OCI-LY7 (cell line): ENCODE measurements around the gene TMEM221. TPM values are rescaled to one million over a fixed set of nuclear protein-coding genes. Genes with fewer than 3 reads are reported as not detected.
A peak's percentile ranks its signal among the peaks of the same experiment; 100 is the strongest.

Experiments
- BruUV-seq: library from RNA; stranded (reverse); fragments of 400-500 nt; replicated peaks from 2 replicates; lab custom pipeline; 2021; lab: Mats Ljungman, UMichigan
- CTCF ChIA-PET: fragments of 300-600 bp; sonication (Branson Sonifier 250); formaldehyde crosslinking; loops from one replicate; lab custom pipeline; 2022; ENCODE audit warnings: antibody characterized with exemption; ENCODE audit not compliant: unreplicated experiment; lab: Charles Lee
- POLR2A ChIA-PET: fragments of 300-600 bp; sonication (Branson Sonifier 250); formaldehyde crosslinking; loops from one replicate; lab custom pipeline; 2022; ENCODE audit warnings: antibody characterized with exemption; lab: Charles Lee
- DNase-seq: peaks from one replicate; pipeline ENCODE4 v3.0.0-alpha.2; 2015; ENCODE audit warnings: low spot score
- H2AFZ ChIP-seq: fragments of 200-600 bp; sonication (generic), shearing (Covaris generic); 2 replicates; pipeline ENCODE4 v1.6.1; 2014; ENCODE audit warnings: mild to moderate bottlenecking, antibody characterized with exemption, low read length, moderate library complexity
- H3K27ac ChIP-seq: fragments of 200-600 bp; sonication (generic); 2 replicates; pipeline ENCODE4 v1.5.1; 2014; ENCODE audit warnings: mixed run types, low read depth, mild to moderate bottlenecking, moderate library complexity, low read length, inconsistent platforms; ENCODE audit not compliant: poor library complexity, severe bottlenecking
- H3K36me3 ChIP-seq: fragments of 200-600 bp; sonication (generic); 2 replicates; pipeline ENCODE4 v1.6.1; 2014; ENCODE audit warnings: mild to moderate bottlenecking, antibody characterized with exemption, low read length, moderate library complexity, mixed read lengths; ENCODE audit not compliant: insufficient read depth
- H3K4me1 ChIP-seq: fragments of 200-600 bp; sonication (generic); 2 replicates; pipeline ENCODE4 v1.5.1; 2014; ENCODE audit warnings: mild to moderate bottlenecking, low read length; ENCODE audit not compliant: insufficient read depth, poor library complexity, severe bottlenecking
- H3K4me2 ChIP-seq: fragments of 200-600 bp; sonication (generic); 2 replicates; pipeline ENCODE4 v1.6.1; 2014; ENCODE audit warnings: mild to moderate bottlenecking, low read length
- H3K4me3 ChIP-seq: fragments of 200-600 bp; sonication (generic); 2 replicates; pipeline ENCODE4 v1.5.1; 2014; ENCODE audit warnings: mild to moderate bottlenecking, low read depth, low read length; ENCODE audit not compliant: poor library complexity, severe bottlenecking
- H3K79me2 ChIP-seq: fragments of 200-600 bp; sonication (generic); 2 replicates; pipeline ENCODE4 v1.6.1; 2016; ENCODE audit warnings: low read depth, mild to moderate bottlenecking, low read length, moderate library complexity, mixed read lengths; ENCODE audit not compliant: insufficient read depth
- H3K9me2 ChIP-seq: fragments of 200-600 bp; sonication (generic); 2 replicates; pipeline ENCODE4 v1.6.1; 2016; ENCODE audit warnings: mild to moderate bottlenecking, low read length, mixed read lengths; ENCODE audit not compliant: insufficient read depth
- H3K9me3 ChIP-seq: fragments of 200-600 bp; sonication (generic); 2 replicates; pipeline ENCODE4 v1.6.1; 2014; ENCODE audit warnings: mild to moderate bottlenecking, mixed run types, low read length, mixed read lengths
- H4K20me1 ChIP-seq: fragments of 200-600 bp; sonication (generic); 2 replicates; pipeline ENCODE4 v1.6.1; 2014; ENCODE audit warnings: mild to moderate bottlenecking, antibody characterized with exemption, low read length, moderate library complexity, mixed read lengths; ENCODE audit not compliant: insufficient read depth
- CTCF ChIP-seq: fragments of 200-600 bp; sonication (generic); conservative IDR thresholded peaks from 2 replicates; pipeline ENCODE4 v1.5.1; 2014; ENCODE audit warnings: mild to moderate bottlenecking, antibody characterized with exemption, low read length, moderate library complexity, mixed read lengths
- EZH2phosphoT487 ChIP-seq: fragments of 200-600 bp; sonication (generic); IDR thresholded peaks from 2 replicates; pipeline ENCODE4 v1.6.1; 2018; ENCODE audit warnings: low read depth, borderline replicate concordance, mild to moderate bottlenecking, mixed run types, antibody characterized with exemption, low read length, moderate library complexity, mixed read lengths
- intact Hi-C: fragments of 100-400 bp; cut with micrococcal nuclease; formaldehyde crosslinking; loops from one replicate; pipeline ENCODE4 v1.10.0; 2022; ENCODE audit not compliant: unreplicated experiment
- total RNA-seq, 2 experiments: library from RNA; depleted of rRNA in 1 of 2; stranded (reverse); fragments of >200 nt in 1 of 2; shearing (Covaris generic) in 1 of 2; gene quantifications; 2 replicates each; pipeline ENCODE4 v1.2.3, GENCODE V29; 2014 to 2022

The TMEM221 gene
- total RNA-seq, 2 experiments from 2014 or later, result not detected

GRCh38 chr19:17419621-17420474 lies 28.6 kb downstream of the TMEM221 start, which contains the start of gene MVB12A:
Gene MVB12A (plus strand): TSS chr19:17420047. CDS start chr19:17420136, 89 bp downstream.
- H4K20me1 ChIP-seq, result no peaks in the 10 kb centered on the region
- ChIA-PET POLR2A (interaction anchor here (0.7 to 2.1 kb wide), 5 partner anchors 14 to 129 kb away, joined by 3 to 13 read pairs (median 4); partner anchors contain the start of gene BST2), CTCF (interaction anchor here (0.6 to 1.0 kb wide), 2 partner anchors 9 to 362 kb away, joined by 3 read pairs; no protein-coding TSS in a partner anchor)
- H3K36me3 ChIP-seq, result peaks cover 15% of the 10 kb centered on the region
- peak within 1 kb of the TSS; percentile 82 for H3K4me2 ChIP-seq
- H2AFZ ChIP-seq, result peak within 1 kb of the TSS; percentile 70; the same call in 1 of the 2 replicates
- H3K9me2 ChIP-seq, result no peaks in the 10 kb centered on the region
- peak within 1 kb of the TSS; percentile 68 for H3K27ac ChIP-seq
- peak; percentile 99 for DNase-seq
- no TSS peak for BruUV-seq
- TF ChIP-seq CTCF (no peak), EZH2phosphoT487 (no peak)
- peak within 1 kb of the TSS; percentile 74 for H3K4me3 ChIP-seq
- H3K9me3 ChIP-seq, result no peaks in the 10 kb centered on the region
- intact Hi-C loops, result no loop called here
- peaks cover 28% of the 10 kb centered on the region for H3K4me1 ChIP-seq
- peaks cover 6% of the 10 kb centered on the region; the same call in 1 of the 2 replicates for H3K79me2 ChIP-seq

- H3K4me3 ChIP-seq, result peak overlapping the region; percentile 74
- peaks cover 6% of the 10 kb centered on the region; the same call in 1 of the 2 replicates for H3K79me2 ChIP-seq
- no peak for DNase-seq
- peaks cover 21% of the 10 kb centered on the region for H3K36me3 ChIP-seq
- POLR2A ChIA-PET, result interaction anchor here (0.7 to 2.1 kb wide), 5 partner anchors 13 to 128 kb away, joined by 3 to 13 read pairs (median 4); partner anchors contain the start of gene BST2
- H3K4me2 ChIP-seq, result peak overlapping the region; percentile 82
- CTCF ChIA-PET, result interaction anchor here (0.6 to 1.0 kb wide), 2 partner anchors 9 to 363 kb away, joined by 3 read pairs; no protein-coding TSS in a partner anchor
- H3K4me1 ChIP-seq, result peaks cover 21% of the 10 kb centered on the region
- no peaks in the 10 kb centered on the region for H3K9me3 ChIP-seq
- peak overlapping the region; percentile 68 for H3K27ac ChIP-seq
- no peak for TF ChIP-seq EZH2phosphoT487
- no peak for TF ChIP-seq CTCF
- H3K9me2 ChIP-seq, result no peaks in the 10 kb centered on the region
- intact Hi-C loops, result no loop called here
- H2AFZ ChIP-seq, result peak overlapping the region; percentile 70; the same call in 1 of the 2 replicates
- BruUV-seq, result TSS peak; percentile 98
- no peaks in the 10 kb centered on the region for H4K20me1 ChIP-seq
Measured at GRCh38 chr19:17419154-17419620, 29.3 kb downstream of the TMEM221 start.
